GM23338 (cell line): ENCODE measurements around the gene SLC25A6. TPM values are rescaled to one million over a fixed set of nuclear protein-coding genes. Genes with fewer than 3 reads are reported as not detected.

Experiments
- ATAC-seq: fragments of 200-7000 bp; cut with Tn5 transposase; 3 replicates; pipeline ENCODE4 v1.9.1; 2020
- DNase-seq: peaks from one replicate; pipeline ENCODE4 v3.0.0-alpha.2; 2015; ENCODE audit warnings: low spot score
- H2AFZ ChIP-seq: fragments of 200-600 bp; sonication (generic); 2 replicates; pipeline ENCODE4 v1.8.0; 2016; ENCODE audit warnings: antibody characterized with exemption, mild to moderate bottlenecking, moderate library complexity
- H3F3A ChIP-seq: fragments of 200-600 bp; sonication (generic); replicated peaks from 2 replicates; pipeline ENCODE4 v1.8.0; 2017; ENCODE audit warnings: antibody characterized with exemption, mixed run types, low read depth
- H3K27ac ChIP-seq: fragments of 200-600 bp; sonication (generic); 2 replicates; pipeline ENCODE4 v1.6.1; 2016; ENCODE audit warnings: low read depth
- H3K27me3 ChIP-seq: fragments of 200-600 bp; sonication (generic); 2 replicates; pipeline ENCODE4 v1.8.0; 2016; ENCODE audit warnings: mild to moderate bottlenecking, mixed run types, moderate library complexity; ENCODE audit not compliant: insufficient read depth
- H3K36me3 ChIP-seq: fragments of 200-600 bp; sonication (generic); 2 replicates; pipeline ENCODE4 v1.8.0; 2016; ENCODE audit warnings: mild to moderate bottlenecking; ENCODE audit not compliant: insufficient read depth
- H3K4me1 ChIP-seq: fragments of 200-600 bp; sonication (generic); 2 replicates; pipeline ENCODE4 v1.8.0; 2016; ENCODE audit warnings: mild to moderate bottlenecking, moderate library complexity; ENCODE audit not compliant: insufficient read depth
- H3K4me2 ChIP-seq: fragments of 200-600 bp; sonication (generic); 2 replicates; pipeline ENCODE4 v1.7.1; 2017; ENCODE audit warnings: mixed run types
- H3K4me3 ChIP-seq: fragments of 200-600 bp; sonication (generic); 2 replicates; pipeline ENCODE4 v1.6.1; 2016; ENCODE audit warnings: mixed run types
- H3K79me2 ChIP-seq: fragments of 200-600 bp; sonication (generic); replicated peaks from 2 replicates; pipeline ENCODE4 v1.8.0; 2017; ENCODE audit warnings: mild to moderate bottlenecking; ENCODE audit not compliant: insufficient read depth
- H3K9me2 ChIP-seq: fragments of 200-600 bp; sonication (generic); 2 replicates; pipeline ENCODE4 v1.8.0; 2017; ENCODE audit not compliant: insufficient read depth
- H4K20me1 ChIP-seq: fragments of 200-600 bp; sonication (generic); replicated peaks from 2 replicates; pipeline ENCODE4 v1.8.0; 2017; ENCODE audit warnings: mild to moderate bottlenecking; ENCODE audit not compliant: insufficient read depth
- H3K27ac Mint-ChIP-seq: 2 replicates; pipeline ENCODE4 v1.8.0; 2020; ENCODE audit warnings: inconsistent platforms, mild to moderate bottlenecking, moderate library complexity, mixed read lengths
- H3K27me3 Mint-ChIP-seq: 3 replicates; pipeline ENCODE4 v1.8.0; 2022; ENCODE audit warnings: low read depth, mild to moderate bottlenecking, moderate library complexity, mixed read lengths, inconsistent platforms; ENCODE audit not compliant: insufficient read depth, poor library complexity
- H3K36me3 Mint-ChIP-seq: 3 replicates; pipeline ENCODE4 v1.8.0; 2021; ENCODE audit warnings: low read depth, mild to moderate bottlenecking, inconsistent platforms, moderate library complexity, mixed read lengths
- H3K4me1 Mint-ChIP-seq: 3 replicates; pipeline ENCODE4 v1.8.0; 2020; ENCODE audit warnings: mild to moderate bottlenecking, inconsistent platforms, mixed read lengths
- H3K4me3 Mint-ChIP-seq: 3 replicates; pipeline ENCODE4 v1.8.0; 2021; ENCODE audit warnings: moderate library complexity, mild to moderate bottlenecking, inconsistent platforms, mixed read lengths
- H3K9me3 Mint-ChIP-seq: 3 replicates; pipeline ENCODE4 v1.8.0; 2020; ENCODE audit warnings: moderate library complexity, mild to moderate bottlenecking, inconsistent platforms, mixed read lengths
- CREB1 ChIP-seq: fragments of 250-450 bp; sonication (Bioruptor Pico); IDR thresholded peaks from 2 replicates; pipeline ENCODE4 v1.5.0; 2020; ENCODE audit warnings: low read depth, mild to moderate bottlenecking, moderate library complexity
- EZH2 ChIP-seq: fragments of 200-600 bp; sonication (generic); IDR thresholded peaks from one replicate; pipeline ENCODE4 v1.8.0; 2017; ENCODE audit warnings: antibody characterized with exemption, mild to moderate bottlenecking, low read depth; ENCODE audit not compliant: unreplicated experiment
- NANOG ChIP-seq: IDR thresholded peaks from 2 replicates; pipeline ENCODE4 v1.6.1; 2016; ENCODE audit warnings: antibody characterized with exemption, borderline replicate concordance
- POLR2AphosphoS5 ChIP-seq: IDR thresholded peaks from 2 replicates; pipeline ENCODE4 v1.6.1; 2016; ENCODE audit warnings: antibody characterized with exemption, low read depth
- STAT1 ChIP-seq: IDR thresholded peaks from one replicate; pipeline ENCODE4 v1.6.1; 2016; ENCODE audit warnings: antibody characterized with exemption; ENCODE audit not compliant: unreplicated experiment
- ZNF114 ChIP-seq: fragments of 250-450 bp; sonication (Bioruptor Pico); IDR thresholded peaks from 2 replicates; pipeline ENCODE4 v1.5.0; 2020; ENCODE audit warnings: mild to moderate bottlenecking, moderate library complexity
- ZNF331 ChIP-seq: fragments of 250-450 bp; sonication (Bioruptor Pico); IDR thresholded peaks from 2 replicates; pipeline ENCODE4 v1.5.0; 2020; ENCODE audit warnings: low read depth, mild to moderate bottlenecking, moderate library complexity
- long read RNA-seq: library from polyadenylated mRNA; unstranded; transcript quantifications from one replicate; pipeline ENCODE4 v2.0.0, GENCODE V29; 2020; ENCODE audit not compliant: unreplicated experiment
- polyA plus RNA-seq: library from polyadenylated mRNA; unstranded; fragments of >200 nt; fragmentation: Nextera tagmentation; extraction: Ambion mirVana; gene quantifications from 2 replicates; pipeline ENCODE4 v1.2.1, GENCODE V29; 2016
- total RNA-seq: library from RNA; depleted of rRNA; stranded (reverse); fragments of >200 nt; shearing (Covaris generic); gene quantifications from 2 replicates; pipeline ENCODE4 v1.2.3, GENCODE V29; 2014; rRNA removed
- TF ChIP-seq, protein P1 (sequence below): fragments of 250-450 bp; sonication (Bioruptor Pico); IDR thresholded peaks from 2 replicates; pipeline ENCODE4 v1.5.0; 2020; ENCODE audit warnings: mild to moderate bottlenecking, moderate library complexity
- TF ChIP-seq, protein P2 (sequence below): IDR thresholded peaks from 2 replicates; pipeline ENCODE4 v1.6.1; 2016; ENCODE audit warnings: antibody characterized with exemption

The SLC25A6 gene
- 394 and 486 TPM in 2 replicates for total RNA-seq
- polyA plus RNA-seq = 358 TPM in 2 replicates
- long read RNA-seq, transcript SLC25A6-201 (4 exons, 2,062 nt) = major isoform, 1,011 of 1,122 reads
- long read RNA-seq, partial matches to known transcripts = 23 of 1,122 reads
- long read RNA-seq, other reads (novel, unspliced or antisense) = 88 of 1,122 reads

GRCh38 chrX:1391707-1392375, at the start of gene SLC25A6:
SLC25A6 (minus strand) TSS chrX:1392113; CDS start chrX:1392009, 104 bp downstream.
- peaks cover 76% of the 10 kb centered on the region for H3K79me2 ChIP-seq
- peaks cover 71% of the 10 kb centered on the region for H3K36me3 Mint-ChIP-seq

DNA sequence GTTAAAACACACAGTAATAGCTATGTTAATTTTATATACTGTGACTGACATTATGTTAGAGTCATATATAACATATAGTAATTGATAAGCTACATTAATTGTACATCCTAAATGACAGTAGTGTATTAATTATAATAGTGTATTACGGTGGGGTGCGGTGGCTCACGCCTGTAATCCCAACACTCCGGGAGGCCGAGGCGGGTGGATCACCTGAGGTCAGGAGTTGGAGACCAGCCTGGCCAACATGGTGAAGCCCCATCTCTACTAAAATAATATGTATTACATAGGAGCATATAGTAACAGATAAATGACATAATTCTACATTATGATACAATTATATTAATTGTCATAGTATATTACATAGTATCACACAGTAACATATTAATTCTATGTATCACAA, 48.6 kb upstream of the SLC25A6 start:
- Mint-ChIP-seq H3K4me1 (no peaks in the 10 kb centered on the region), H3K4me3 (no peak overlapping the region), H3K27me3 (peaks cover 10% of the 10 kb centered on the region), H3K36me3 (peaks cover 83% of the 10 kb centered on the region), H3K9me3 (peaks cover 67% of the 10 kb centered on the region), H3K27ac (no peak overlapping the region)
- Histone ChIP-seq H3K27ac (no peak overlapping the region), H3K4me2 (no peak overlapping the region), H3F3A (no peaks in the 10 kb centered on the region), H3K36me3 (peaks cover 8% of the 10 kb centered on the region; the same call in 1 of the 2 replicates), H2AFZ (no peak overlapping the region), H3K4me3 (no peak overlapping the region), H3K4me1 (no peaks in the 10 kb centered on the region), H3K9me2 (no peaks in the 10 kb centered on the region), H3K27me3 (no peaks in the 10 kb centered on the region), H4K20me1 (peaks cover 20% of the 10 kb centered on the region), H3K79me2 (peaks cover 45% of the 10 kb centered on the region)
- ATAC-seq = no peak
- DNase-seq = no peak
- TF ChIP-seq, protein P1, sequence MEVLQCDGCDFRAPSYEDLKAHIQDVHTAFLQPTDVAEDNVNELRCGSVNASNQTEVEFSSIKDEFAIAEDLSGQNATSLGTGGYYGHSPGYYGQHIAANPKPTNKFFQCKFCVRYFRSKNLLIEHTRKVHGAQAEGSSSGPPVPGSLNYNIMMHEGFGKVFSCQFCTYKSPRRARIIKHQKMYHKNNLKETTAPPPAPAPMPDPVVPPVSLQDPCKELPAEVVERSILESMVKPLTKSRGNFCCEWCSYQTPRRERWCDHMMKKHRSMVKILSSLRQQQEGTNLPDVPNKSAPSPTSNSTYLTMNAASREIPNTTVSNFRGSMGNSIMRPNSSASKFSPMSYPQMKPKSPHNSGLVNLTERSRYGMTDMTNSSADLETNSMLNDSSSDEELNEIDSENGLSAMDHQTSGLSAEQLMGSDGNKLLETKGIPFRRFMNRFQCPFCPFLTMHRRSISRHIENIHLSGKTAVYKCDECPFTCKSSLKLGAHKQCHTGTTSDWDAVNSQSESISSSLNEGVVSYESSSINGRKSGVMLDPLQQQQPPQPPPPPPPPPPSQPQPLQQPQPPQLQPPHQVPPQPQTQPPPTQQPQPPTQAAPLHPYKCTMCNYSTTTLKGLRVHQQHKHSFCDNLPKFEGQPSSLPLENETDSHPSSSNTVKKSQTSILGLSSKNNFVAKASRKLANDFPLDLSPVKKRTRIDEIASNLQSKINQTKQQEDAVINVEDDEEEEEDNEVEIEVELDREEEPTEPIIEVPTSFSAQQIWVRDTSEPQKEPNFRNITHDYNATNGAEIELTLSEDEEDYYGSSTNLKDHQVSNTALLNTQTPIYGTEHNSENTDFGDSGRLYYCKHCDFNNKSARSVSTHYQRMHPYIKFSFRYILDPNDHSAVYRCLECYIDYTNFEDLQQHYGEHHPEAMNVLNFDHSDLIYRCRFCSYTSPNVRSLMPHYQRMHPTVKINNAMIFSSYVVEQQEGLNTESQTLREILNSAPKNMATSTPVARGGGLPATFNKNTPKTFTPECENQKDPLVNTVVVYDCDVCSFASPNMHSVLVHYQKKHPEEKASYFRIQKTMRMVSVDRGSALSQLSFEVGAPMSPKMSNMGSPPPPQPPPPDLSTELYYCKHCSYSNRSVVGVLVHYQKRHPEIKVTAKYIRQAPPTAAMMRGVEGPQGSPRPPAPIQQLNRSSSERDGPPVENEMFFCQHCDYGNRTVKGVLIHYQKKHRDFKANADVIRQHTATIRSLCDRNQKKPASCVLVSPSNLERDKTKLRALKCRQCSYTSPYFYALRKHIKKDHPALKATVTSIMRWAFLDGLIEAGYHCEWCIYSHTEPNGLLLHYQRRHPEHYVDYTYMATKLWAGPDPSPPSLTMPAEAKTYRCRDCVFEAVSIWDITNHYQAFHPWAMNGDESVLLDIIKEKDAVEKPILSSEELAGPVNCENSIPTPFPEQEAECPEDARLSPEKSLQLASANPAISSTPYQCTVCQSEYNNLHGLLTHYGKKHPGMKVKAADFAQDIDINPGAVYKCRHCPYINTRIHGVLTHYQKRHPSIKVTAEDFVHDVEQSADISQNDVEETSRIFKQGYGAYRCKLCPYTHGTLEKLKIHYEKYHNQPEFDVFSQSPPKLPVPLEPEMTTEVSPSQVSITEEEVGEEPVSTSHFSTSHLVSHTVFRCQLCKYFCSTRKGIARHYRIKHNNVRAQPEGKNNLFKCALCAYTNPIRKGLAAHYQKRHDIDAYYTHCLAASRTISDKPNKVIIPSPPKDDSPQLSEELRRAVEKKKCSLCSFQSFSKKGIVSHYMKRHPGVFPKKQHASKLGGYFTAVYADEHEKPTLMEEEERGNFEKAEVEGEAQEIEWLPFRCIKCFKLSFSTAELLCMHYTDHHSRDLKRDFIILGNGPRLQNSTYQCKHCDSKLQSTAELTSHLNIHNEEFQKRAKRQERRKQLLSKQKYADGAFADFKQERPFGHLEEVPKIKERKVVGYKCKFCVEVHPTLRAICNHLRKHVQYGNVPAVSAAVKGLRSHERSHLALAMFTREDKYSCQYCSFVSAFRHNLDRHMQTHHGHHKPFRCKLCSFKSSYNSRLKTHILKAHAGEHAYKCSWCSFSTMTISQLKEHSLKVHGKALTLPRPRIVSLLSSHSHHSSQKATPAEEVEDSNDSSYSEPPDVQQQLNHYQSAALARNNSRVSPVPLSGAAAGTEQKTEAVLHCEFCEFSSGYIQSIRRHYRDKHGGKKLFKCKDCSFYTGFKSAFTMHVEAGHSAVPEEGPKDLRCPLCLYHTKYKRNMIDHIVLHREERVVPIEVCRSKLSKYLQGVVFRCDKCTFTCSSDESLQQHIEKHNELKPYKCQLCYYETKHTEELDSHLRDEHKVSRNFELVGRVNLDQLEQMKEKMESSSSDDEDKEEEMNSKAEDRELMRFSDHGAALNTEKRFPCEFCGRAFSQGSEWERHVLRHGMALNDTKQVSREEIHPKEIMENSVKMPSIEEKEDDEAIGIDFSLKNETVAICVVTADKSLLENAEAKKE (CRISPR knock-in tag) = no peak
- TF ChIP-seq POLR2AphosphoS5 = no peak
- TF ChIP-seq EZH2 = no peak
- no peak for TF ChIP-seq CREB1
- TF ChIP-seq NANOG = no peak

More at GRCh38 chrX:1391707-1392375, at the start of gene SLC25A6:
- DNase-seq (peak; percentile 99), ATAC-seq (peak; percentile 88)
- Histone ChIP-seq H3F3A (peaks cover 37% of the 10 kb centered on the region), H3K27ac (peak within 1 kb of the TSS; percentile 100), H2AFZ (0 out of 2 replicates have a peak within 1 kb of the TSS, but pooled peaks have one; percentile 43), H3K4me3 (peak within 1 kb of the TSS; percentile 100), H3K27me3 (no peaks in the 10 kb centered on the region), H3K9me2 (no peaks in the 10 kb centered on the region), H3K36me3 (peaks cover 40% of the 10 kb centered on the region), H3K4me1 (peaks cover 16% of the 10 kb centered on the region), H4K20me1 (peaks cover 38% of the 10 kb centered on the region), H3K4me2 (peak within 1 kb of the TSS; percentile 99)
- Mint-ChIP-seq H3K27ac (peak within 1 kb of the TSS; percentile 98), H3K9me3 (peaks cover 11% of the 10 kb centered on the region; the same call in 2 of the 3 replicates), H3K27me3 (peaks cover 46% of the 10 kb centered on the region), H3K4me1 (peaks cover 43% of the 10 kb centered on the region), H3K4me3 (peak within 1 kb of the TSS; percentile 93)
- no peak for TF ChIP-seq ZNF331 (CRISPR knock-in tag)
- TF ChIP-seq NANOG = no peak
- TF ChIP-seq POLR2AphosphoS5 = peak; percentile 78
- TF ChIP-seq ZNF114 (CRISPR knock-in tag) = no peak
- TF ChIP-seq, protein P2, sequence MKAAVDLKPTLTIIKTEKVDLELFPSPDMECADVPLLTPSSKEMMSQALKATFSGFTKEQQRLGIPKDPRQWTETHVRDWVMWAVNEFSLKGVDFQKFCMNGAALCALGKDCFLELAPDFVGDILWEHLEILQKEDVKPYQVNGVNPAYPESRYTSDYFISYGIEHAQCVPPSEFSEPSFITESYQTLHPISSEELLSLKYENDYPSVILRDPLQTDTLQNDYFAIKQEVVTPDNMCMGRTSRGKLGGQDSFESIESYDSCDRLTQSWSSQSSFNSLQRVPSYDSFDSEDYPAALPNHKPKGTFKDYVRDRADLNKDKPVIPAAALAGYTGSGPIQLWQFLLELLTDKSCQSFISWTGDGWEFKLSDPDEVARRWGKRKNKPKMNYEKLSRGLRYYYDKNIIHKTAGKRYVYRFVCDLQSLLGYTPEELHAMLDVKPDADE = peak; percentile 56
- no peak for TF ChIP-seq STAT1
- peak; percentile 61; the same call in 1 of the 2 replicates for TF ChIP-seq CREB1
